ENCODE data around the gene LOXL3. TPM values are rescaled to one million over a fixed set of nuclear protein-coding genes. Genes with fewer than 3 reads are reported as not detected.

LOXL3 gene
- total and polyA plus RNA-seq, 2 donors (not counting 1 experiment from before 2014, with no cell fraction given), result 0.97 to 1.2 TPM

DNA sequence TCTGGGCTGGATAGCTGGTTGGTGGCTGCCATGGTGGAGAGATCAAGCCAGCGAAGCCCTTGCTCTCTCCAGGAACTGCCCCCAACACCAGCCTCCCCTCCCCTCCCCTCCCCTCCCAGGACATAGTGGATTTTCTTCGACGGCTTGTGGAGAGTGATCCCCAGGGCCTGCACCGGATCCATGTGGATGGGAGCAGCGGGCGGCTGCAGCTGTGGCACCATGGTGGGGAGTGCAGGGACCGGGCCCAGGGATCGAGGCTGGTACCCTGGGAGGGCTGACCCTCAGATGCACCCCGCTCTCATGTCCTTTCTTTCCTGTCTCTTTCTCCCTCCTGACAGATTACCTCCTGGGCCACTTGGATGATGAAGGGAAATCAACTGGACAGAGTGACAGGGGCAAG lies 63.8 kb downstream of the LOXL3 start:
- Mint-ChIP-seq H3K27me3 (no peaks in the 10 kb centered on the region), H3K4me1 (peaks cover 4% of the 10 kb centered on the region), H3K4me3 (no peak overlapping the region), H3K9me3 (ENCODE audit: insufficient read depth) (no peaks in the 10 kb centered on the region), H3K27ac (no peak overlapping the region)
- Histone ChIP-seq H3K79me2 (ENCODE audit: control insufficient read depth, insufficient read depth, low read length) (peaks cover 26% of the 10 kb centered on the region), H3K27ac (ENCODE audit: low read length in 2 of 2) (no peak overlapping the region), H3K4me3 (ENCODE audit: control extremely low read depth in 1 of 5, extremely low read depth in 1 of 5, insufficient read depth in 1 of 5, low read depth in 2 of 5, low read length in 4 of 5) (no peak overlapping the region), H3K4me1 (ENCODE audit: control insufficient read depth in 2 of 2, insufficient read depth in 2 of 2, low read length in 2 of 2) (no peaks in the 10 kb centered on the region), H4K20me1 (ENCODE audit: control insufficient read depth, insufficient read depth, low read length, poor library complexity, severe bottlenecking) (peaks cover 36% of the 10 kb centered on the region), H3K36me3 (replicated peaks in 1 of 2; ENCODE audit: control extremely low read depth in 1 of 2, control insufficient read depth in 1 of 2, extremely low read depth in 1 of 2, insufficient read depth in 2 of 2, low read length in 1 of 2) (peaks cover 0 to 72% of the 10 kb centered on the region in 2 experiments), H3K9ac (ENCODE audit: low read length) (no peak overlapping the region), H3K4me2 (replicated peaks; ENCODE audit: low read depth, low read length, poor library complexity, severe bottlenecking) (no peak overlapping the region), H3K9me3 (ENCODE audit: control extremely low read depth in 1 of 3, control insufficient read depth in 2 of 3, insufficient read depth in 1 of 3, low read length in 2 of 3) (no peaks in the 10 kb centered on the region), H2AFZ (ENCODE audit: insufficient read depth, low read depth, low read length, poor library complexity, severe bottlenecking) (no peak overlapping the region), H3K27me3 (replicated peaks in 1 of 4; ENCODE audit: control extremely low read depth in 1 of 4, control insufficient read depth in 3 of 4, insufficient read depth in 4 of 4, low read length in 3 of 4) (no peaks in the 10 kb centered on the region)
- no peak for TF ChIP-seq EZH2 (IDR thresholded peaks at IDR 0.05; ENCODE audit: borderline replicate concordance, insufficient read depth, low read depth, low read length, poor library complexity, severe bottlenecking)
- TF ChIP-seq CTCF (IDR thresholded peaks at IDR 0.05), result no peak
- DNase-seq (no peak), ATAC-seq (ENCODE audit: low read depth) (no peak)
- intact Hi-C loops (cut with micrococcal nuclease), result no loop called here
- ChIA-PET CTCF (interaction anchor here (1.3 kb wide), 1 partner anchor 12 kb away, joined by 3 read pairs; no protein-coding TSS in a partner anchor), POLR2A (no interaction called here)
- WGBS (ENCODE audit: insufficient coverage), result no CpG with 5 or more reads among the region's 9 CpGs

DNA sequence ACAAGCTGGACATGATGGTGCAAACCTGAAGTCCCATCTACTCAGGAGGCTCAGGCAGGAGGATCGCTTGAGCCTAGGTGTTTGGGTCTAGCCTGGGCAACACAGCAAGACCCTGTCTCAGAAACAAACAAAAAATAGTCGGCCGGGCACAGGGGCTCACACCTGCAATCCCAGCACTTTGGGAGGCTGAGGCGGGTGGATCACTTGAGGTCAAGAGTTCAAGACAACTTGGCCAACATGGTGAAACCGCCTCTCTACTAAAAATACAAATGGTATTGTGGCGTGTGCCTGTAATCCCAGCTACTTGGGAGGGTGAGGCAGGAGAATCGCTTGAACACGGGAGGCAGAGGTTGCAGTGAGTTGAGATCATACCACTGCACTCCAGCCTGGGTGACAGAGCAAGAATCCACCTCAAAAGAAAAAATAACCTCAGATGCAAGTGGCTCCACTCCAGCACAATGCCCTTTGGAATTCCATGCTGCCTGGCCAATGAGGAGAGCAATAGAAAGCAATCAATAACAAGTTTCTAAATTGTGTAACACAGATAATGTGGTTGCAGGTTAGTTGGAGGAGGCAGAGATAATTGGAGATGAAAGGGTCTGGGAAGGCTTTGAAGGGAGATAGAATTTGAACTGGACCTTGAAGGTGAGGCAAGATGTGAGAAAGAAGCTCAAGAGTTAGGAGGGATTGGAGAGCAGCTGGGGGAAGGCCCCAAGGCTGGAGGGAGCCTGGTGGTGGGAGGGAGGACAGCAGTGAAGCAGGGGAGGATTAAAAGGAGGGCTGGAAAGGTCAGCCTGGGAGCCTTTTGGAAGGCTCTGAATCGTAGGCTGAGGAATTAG lies 64.9 kb downstream of the LOXL3 start:
- intact Hi-C loops (cut with micrococcal nuclease), result no loop called here
- Histone ChIP-seq H3K4me3 (ENCODE audit: control extremely low read depth in 1 of 5, extremely low read depth in 1 of 5, insufficient read depth in 1 of 5, low read depth in 2 of 5, low read length in 4 of 5) (no peak overlapping the region), H3K9me3 (ENCODE audit: control extremely low read depth in 1 of 3, control insufficient read depth in 2 of 3, insufficient read depth in 1 of 3, low read length in 2 of 3) (no peaks in the 10 kb centered on the region), H3K4me1 (ENCODE audit: control insufficient read depth in 2 of 2, insufficient read depth in 2 of 2, low read length in 2 of 2) (peaks cover under 1 to 4% of the 10 kb centered on the region in 2 donors), H3K36me3 (replicated peaks in 1 of 2; ENCODE audit: control extremely low read depth in 1 of 2, control insufficient read depth in 1 of 2, extremely low read depth in 1 of 2, insufficient read depth in 2 of 2, low read length in 1 of 2) (peaks cover 0 to 65% of the 10 kb centered on the region in 2 experiments), H2AFZ (ENCODE audit: insufficient read depth, low read depth, low read length, poor library complexity, severe bottlenecking) (no peak overlapping the region), H3K79me2 (ENCODE audit: control insufficient read depth, insufficient read depth, low read length) (peaks cover 35% of the 10 kb centered on the region), H3K4me2 (replicated peaks; ENCODE audit: low read depth, low read length, poor library complexity, severe bottlenecking) (no peak overlapping the region), H3K27ac (ENCODE audit: low read length in 2 of 2) (no peak overlapping the region), H4K20me1 (ENCODE audit: control insufficient read depth, insufficient read depth, low read length, poor library complexity, severe bottlenecking) (peaks cover 40% of the 10 kb centered on the region), H3K27me3 (replicated peaks in 1 of 4; ENCODE audit: control extremely low read depth in 1 of 4, control insufficient read depth in 3 of 4, insufficient read depth in 4 of 4, low read length in 3 of 4) (no peaks in the 10 kb centered on the region), H3K9ac (ENCODE audit: low read length) (no peak overlapping the region)
- no peak for DNase-seq
- TF ChIP-seq EZH2 (IDR thresholded peaks at IDR 0.05; ENCODE audit: borderline replicate concordance, insufficient read depth, low read depth, low read length, poor library complexity, severe bottlenecking), result no peak
- TF ChIP-seq CTCF (IDR thresholded peaks at IDR 0.05), result no peak
- ChIA-PET POLR2A (no interaction called here), CTCF (interaction anchor here (0.9 to 1.3 kb wide), 3 partner anchors 13 to 99 kb away, joined by 3 read pairs; no protein-coding TSS in a partner anchor)
- Mint-ChIP-seq H3K4me3 (no peak overlapping the region), H3K4me1 (peaks cover 6% of the 10 kb centered on the region), H3K27ac (no peak overlapping the region), H3K9me3 (ENCODE audit: insufficient read depth) (no peaks in the 10 kb centered on the region), H3K27me3 (no peaks in the 10 kb centered on the region)
- no peak for ATAC-seq (ENCODE audit: low read depth)
- 97% methylated on average over 6 of the region's 9 CpGs for WGBS (ENCODE audit: insufficient coverage)
